ENCODE results near the gene SLC7A11. TPM values are rescaled to one million over a fixed set of nuclear protein-coding genes. Genes with fewer than 3 reads are reported as not detected.
"Not testable (repeated sequence)": the region's sequence is repeated elsewhere in the genome, so short reads cannot be mapped to it uniquely, and the experiment has no call there.

The SLC7A11 gene
- total RNA-seq, 1 donor from 2014 or later: 26.5 TPM

DNA sequence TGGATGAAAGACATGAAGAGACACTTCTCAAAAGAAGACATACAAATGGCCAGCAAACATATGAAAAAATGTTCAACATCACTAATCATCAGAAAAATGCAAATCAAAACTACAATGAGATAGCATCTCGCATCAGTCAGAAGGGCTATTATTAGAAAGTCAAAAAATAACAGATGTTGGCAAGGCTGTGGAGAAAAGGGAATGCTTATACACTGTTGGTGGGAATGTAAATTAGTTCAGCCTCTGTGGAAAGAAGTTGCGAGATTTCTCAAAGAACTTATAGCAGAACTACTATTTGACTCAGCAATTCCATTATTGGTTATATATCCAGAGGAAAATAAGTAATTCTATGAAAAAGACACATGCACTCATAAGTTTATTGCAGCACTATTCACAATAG, 31.6 kb downstream of the SLC7A11 start:
- DNase-seq (ENCODE audit: low read depth): not testable (repeated sequence)

GRCh38 chr4:138209094-138209493, 33.1 kb downstream of the SLC7A11 start:
- DNase-seq (ENCODE audit: low read depth): no peak

- DNase-seq (ENCODE audit: low read depth): no peak
Observed at GRCh38 chr4:138205531-138206233, 36.5 kb downstream of the SLC7A11 start.

- DNase-seq (ENCODE audit: low read depth): no peak
Observed at GRCh38 chr4:138204507-138204906, 37.6 kb downstream of the SLC7A11 start.

DNA sequence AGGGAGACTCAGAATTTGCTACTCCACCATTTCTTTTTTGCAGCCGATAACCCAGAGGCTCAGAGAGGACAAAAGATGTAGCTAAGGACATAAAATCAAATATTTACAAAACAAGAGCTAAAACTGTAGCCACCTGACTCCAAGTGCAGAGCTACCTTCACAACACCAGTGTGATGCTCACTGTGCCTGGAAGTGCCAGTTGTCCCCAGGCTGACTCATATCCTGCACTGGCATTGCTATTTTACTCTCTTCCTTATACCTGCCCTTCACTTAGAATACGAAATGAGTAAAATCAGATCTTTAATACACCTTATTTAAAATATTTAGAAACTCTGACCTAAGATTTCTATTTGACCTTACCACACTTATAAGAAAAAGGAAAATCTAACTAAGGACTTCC, 39.5 kb downstream of the SLC7A11 start:
- no peak for DNase-seq (ENCODE audit: low read depth)

GRCh38 chr4:138200236-138200590, 41.9 kb downstream of the SLC7A11 start:
- no peak for DNase-seq (ENCODE audit: low read depth)

GRCh38 chr4:138199568-138200235, 42.4 kb downstream of the SLC7A11 start:
- no peak for DNase-seq (ENCODE audit: low read depth)

DNA sequence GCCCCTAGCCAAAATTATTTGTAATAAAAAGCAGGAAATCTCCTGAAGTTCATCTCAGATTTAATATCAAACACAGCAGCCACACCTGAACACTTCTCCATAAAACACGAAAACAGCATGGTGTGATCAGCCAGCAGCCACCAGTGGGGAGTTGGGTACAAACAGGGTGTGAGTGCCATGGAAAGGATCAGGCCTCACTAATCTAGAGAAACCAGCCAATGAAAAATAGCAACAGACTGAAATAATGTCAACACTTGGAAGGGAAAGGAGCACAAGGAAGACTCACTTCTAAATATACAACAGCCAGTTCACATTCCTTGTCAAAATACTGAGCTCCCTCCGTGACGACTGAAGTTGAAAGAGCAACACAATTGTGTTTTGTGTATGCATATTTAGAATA, 46.0 kb downstream of the SLC7A11 start:
- no peak for DNase-seq (ENCODE audit: low read depth)

DNA sequence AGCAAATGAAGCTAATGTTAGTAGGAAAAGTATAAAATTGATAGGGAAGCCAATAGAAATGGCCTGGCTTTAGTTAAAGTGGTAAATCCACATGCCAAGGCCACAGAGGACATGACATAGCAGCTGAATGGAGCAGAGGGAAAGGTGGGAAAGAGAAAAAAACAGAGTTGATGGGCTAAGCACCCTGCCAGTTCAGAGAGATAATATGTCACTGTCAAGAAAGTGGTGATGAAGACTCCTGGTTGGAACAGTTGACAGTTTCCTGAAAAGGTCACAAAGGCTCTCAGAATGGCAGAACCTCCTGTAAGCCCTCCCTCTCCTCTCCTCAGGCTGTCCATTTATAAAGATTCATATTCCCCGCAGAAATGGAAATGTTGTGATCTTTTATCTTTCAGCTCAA, 48.2 kb downstream of the SLC7A11 start:
- DNase-seq (ENCODE audit: low read depth): no peak

DNA sequence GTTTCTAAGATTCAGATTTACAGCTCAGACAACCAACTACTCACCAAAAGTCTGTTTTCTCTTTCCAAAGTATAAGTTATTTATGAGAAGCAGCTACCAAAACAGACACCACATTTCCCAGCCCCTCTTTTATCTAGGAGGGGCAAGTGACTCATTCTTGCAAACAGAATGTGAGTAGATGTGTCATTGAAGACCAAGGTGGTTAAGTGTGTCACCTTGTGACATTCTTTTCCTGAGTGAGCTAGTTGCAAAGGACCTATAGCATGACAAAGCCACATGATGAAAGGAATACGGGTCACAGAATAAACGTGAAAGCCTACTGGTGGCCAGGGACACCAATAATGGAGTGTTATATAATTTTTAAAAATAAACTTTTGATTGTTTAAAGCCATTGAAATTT, 50.0 kb downstream of the SLC7A11 start:
- DNase-seq (ENCODE audit: low read depth): no peak

DNA sequence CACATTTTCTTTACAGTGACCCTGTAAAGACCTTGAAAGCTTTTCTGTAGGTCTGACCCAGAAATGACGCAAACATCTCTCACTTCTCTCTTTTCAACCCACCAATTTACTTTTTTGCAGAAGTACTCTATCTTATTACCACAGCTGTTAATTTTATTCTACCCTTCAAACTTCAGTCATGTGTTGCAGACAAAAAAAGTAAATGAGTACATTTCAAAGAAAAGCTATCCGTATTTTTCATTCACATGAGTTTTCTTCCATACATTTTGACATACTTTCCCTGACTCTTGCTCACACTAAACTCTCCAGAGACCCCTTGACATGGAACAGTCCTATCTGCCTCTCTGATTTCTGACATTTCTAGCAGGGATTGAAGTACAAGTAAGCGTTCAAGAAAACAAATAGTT, 51.7 kb downstream of the SLC7A11 start:
- DNase-seq (ENCODE audit: low read depth): no peak

GRCh38 chr4:138189206-138189605, 52.9 kb downstream of the SLC7A11 start:
- DNase-seq (ENCODE audit: low read depth): no peak

DNA sequence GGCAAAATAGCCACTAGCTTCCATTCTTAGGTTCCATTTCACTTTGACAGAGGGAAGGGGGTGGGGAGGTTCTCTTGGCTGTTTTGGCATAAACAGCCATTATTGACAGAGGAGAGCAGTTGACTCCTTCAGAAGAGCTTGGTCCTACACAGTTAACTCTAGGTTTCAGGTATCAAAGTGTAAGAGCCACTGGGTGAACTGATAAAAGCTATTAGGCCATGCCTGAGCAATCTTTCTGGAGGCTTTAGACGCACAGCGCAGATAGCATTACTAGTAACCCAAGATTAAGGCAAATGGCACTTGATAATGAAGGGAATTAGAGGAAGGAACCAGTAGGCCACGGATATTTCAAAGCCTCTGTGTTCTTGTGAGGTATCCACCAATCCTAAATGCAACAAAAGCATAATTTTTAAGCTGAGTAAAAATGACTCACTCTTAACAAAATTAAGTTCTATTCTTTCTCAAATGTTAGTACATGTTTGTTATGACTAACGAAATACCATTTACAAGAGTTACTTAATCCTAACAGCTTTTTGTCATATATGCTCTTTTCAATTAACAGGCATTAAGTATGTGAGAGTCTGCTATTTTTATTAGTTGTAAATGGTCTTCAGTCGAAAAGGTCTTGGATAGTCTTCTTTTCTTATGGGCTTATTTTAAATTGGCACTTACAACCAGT, 53.6 kb downstream of the SLC7A11 start:
- no peak for DNase-seq (ENCODE audit: low read depth)

- DNase-seq (ENCODE audit: low read depth): no peak
Observed at GRCh38 chr4:138185859-138186645, 56.1 kb downstream of the SLC7A11 start.

DNA sequence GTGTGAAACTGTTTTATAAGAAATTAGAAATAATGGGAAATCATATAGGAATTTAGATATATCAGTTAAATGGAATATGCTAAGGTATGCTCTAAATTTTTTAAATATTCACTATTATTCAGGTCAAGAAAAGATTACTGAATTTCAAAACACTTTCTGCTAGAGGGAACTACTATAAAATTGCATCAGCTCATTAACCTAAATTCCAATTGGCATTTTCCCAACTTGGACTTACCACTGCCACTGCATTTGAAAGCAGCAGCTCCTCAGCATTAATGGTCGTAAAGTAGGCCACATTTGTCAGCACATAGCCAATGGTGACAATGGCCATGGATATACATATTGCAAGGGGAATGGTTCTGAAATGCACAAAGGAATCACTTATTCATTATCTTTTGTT, 57.3 kb downstream of the SLC7A11 start:
- DNase-seq (ENCODE audit: low read depth): no peak

DNA sequence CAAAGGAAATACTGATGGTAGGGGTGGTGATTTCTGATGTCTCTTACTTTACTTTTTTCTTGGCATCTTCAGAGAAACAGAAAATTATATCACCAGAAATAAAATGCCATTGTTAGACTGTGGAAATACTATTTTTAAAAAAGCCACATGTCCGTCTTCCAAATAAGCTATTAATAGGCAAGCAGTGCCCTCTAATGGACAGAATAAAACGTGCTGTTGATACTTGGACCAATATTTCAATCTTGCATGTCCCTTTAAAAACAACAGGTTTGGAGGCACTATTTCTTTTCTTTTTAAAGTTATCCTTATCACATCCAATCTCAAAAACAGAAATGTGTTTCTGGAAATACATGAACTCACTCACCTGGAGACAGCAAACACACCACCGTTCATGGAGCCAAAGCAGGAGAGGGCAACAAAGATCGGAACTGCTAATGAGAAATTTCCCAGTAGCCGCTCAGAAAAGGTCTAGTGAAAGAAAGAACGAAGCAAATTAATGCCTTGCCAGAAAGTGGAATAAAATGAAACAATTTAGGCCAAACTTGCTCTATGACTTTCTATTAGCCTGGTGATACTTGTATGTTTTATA, 59.2 kb downstream of the SLC7A11 start:
- peak; percentile 75 for DNase-seq (ENCODE audit: low read depth)

DNA sequence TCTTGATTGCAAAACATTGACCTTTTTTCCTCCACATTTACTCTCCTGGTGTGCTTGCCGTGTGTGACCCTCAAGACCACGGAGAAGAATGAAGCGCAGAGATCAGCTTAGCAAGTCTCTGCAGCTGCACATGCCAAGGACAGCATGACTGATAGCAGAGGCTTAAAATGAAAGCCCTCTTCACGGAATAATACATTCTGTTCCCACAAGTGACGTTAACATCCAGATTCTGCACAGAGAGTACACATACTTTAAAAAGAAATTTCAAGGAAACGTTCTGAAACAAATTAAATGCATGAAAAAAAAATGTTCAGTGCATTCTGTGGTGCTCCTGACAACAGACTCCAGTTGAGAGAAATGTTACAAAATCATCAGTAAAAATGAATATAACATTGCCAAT, 60.9 kb downstream of the SLC7A11 start:
- no peak for DNase-seq (ENCODE audit: low read depth)

GRCh38 chr4:138178566-138178965, 63.6 kb downstream of the SLC7A11 start:
- DNase-seq (ENCODE audit: low read depth): no peak

DNA sequence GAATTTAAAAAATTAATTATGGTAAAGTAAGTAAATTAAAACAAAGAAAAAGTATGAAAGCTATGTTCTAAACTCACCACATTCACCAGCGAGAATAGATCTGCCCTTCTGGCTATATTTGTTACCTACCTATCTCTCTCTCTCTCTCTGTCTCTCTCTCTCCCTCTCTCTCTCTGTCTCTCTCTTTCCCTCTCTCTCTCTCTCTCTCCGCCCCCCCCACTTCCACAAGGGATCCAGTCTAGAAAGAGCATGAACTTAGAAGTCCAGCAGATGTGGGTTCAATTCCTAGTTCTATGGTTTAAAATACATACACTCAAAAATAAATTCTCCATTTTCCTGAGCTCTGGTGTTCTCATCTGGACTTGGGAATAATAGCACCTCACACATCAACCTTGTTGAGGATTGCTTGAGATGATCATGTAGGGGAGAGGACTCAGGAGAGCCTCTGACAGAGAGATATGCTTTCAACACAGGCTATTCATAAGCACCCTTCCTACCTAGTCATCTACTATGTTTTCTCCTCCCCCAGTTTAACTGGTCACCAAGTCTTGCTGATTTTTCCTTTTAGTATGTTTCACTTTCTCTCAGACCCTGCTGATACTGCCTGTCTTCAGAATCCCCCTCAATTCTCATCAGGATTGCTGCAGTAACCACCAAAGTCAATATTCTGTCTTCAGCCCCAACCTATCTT, 64.7 kb downstream of the SLC7A11 start:
- DNase-seq (ENCODE audit: low read depth): no peak

DNA sequence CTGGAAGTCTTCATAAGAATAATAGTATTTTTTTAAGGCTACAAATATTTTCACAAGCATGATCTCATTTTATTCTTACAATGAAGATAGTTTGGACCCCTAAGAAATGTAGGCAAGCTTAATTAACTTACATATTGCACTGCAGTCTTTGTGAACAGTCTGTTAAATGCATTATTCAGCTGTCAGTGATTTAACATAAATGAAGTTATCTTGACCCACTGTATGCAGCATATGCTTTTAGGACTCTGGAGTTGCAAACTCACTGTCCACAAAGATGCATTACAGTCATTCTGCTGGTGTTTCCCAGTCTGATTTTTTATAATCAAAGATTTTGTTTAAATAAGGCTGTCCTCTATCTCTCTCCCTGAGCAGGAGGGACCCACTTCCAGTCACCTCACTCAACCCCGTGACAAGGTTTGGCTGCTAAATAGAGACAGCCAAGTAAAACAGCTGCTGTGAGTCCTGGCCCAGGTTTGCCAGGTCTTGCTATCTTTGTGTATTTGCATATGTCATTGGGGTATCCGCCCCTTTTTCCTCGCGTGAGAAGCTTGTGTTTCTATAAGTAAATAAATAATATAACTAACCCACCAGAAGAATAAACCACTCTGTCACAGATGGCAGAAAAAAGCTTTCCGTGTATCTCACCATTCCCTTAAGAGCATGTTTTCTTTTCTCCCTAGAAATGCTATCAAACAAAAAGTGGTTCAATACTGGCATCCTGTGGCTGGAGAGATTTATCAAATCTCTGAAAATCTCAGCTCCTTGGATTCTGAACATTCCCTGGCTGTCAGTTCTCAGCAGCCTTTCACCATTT, 67.0 kb downstream of the SLC7A11 start:
- DNase-seq (ENCODE audit: low read depth): no peak

Data from myocyte (in vitro differentiated cells).